Testis (tissue), 2 donors: Measurements from ENCODE around the gene SMAD3.

Experiments
- POLR2A ChIP-seq: fragments of 450-650 bp; IDR thresholded peaks from one replicate; pipeline ENCODE4 v1.6.1; 2017; ENCODE audit warnings: antibody characterized with exemption, mild to moderate bottlenecking, moderate library complexity
- TF ChIP-seq, protein P1 (sequence below), 3 experiments: fragments of 450-650 bp in 2 of 3; fragments of 200-600 bp in 1 of 3; sonication (generic) in 1 of 3; IDR thresholded peaks; one replicate each; pipeline ENCODE4 v1.5.1; 2016 to 2019; ENCODE audit warnings: antibody characterized with exemption in 3 of 3, mild to moderate bottlenecking in 2 of 3, moderate library complexity in 1 of 3

- TF ChIP-seq POLR2A: no peak
- TF ChIP-seq, protein P1, sequence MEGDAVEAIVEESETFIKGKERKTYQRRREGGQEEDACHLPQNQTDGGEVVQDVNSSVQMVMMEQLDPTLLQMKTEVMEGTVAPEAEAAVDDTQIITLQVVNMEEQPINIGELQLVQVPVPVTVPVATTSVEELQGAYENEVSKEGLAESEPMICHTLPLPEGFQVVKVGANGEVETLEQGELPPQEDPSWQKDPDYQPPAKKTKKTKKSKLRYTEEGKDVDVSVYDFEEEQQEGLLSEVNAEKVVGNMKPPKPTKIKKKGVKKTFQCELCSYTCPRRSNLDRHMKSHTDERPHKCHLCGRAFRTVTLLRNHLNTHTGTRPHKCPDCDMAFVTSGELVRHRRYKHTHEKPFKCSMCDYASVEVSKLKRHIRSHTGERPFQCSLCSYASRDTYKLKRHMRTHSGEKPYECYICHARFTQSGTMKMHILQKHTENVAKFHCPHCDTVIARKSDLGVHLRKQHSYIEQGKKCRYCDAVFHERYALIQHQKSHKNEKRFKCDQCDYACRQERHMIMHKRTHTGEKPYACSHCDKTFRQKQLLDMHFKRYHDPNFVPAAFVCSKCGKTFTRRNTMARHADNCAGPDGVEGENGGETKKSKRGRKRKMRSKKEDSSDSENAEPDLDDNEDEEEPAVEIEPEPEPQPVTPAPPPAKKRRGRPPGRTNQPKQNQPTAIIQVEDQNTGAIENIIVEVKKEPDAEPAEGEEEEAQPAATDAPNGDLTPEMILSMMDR (IDR thresholded peaks at IDR 0.05): no peak
These were observed 31.3 kb downstream of the SMAD3 start for GRCh38 chr15:67096546-67097294.
